Adrenal gland (tissue), 5 donors: ENCODE results near the gene ATP8B3.

Experiments used
- CTCF ChIP-seq, 6 experiments: fragments of 450-650 bp in 4 of 6; fragments of 200-600 bp in 2 of 6; sonication (generic) in 1 of 6; IDR thresholded peaks; 1 replicate in 5 of 6; 2 replicates in 1 of 6; pipeline versions ENCODE4 v1.5.1 to v1.8.0; 2016 to 2021; ENCODE audit warnings: antibody characterized with exemption in 6 of 6, mild to moderate bottlenecking in 2 of 6, moderate library complexity in 1 of 6
- POLR2A ChIP-seq, 2 donors: fragments of 450-650 bp; IDR thresholded peaks; one replicate each; pipeline ENCODE4 v1.6.1; 2017; ENCODE audit warnings: antibody characterized with exemption in 2 of 2, mild to moderate bottlenecking in 2 of 2, moderate library complexity in 1 of 2
- donor health status: DM: no; HTN: no; CAD: no.

DNA sequence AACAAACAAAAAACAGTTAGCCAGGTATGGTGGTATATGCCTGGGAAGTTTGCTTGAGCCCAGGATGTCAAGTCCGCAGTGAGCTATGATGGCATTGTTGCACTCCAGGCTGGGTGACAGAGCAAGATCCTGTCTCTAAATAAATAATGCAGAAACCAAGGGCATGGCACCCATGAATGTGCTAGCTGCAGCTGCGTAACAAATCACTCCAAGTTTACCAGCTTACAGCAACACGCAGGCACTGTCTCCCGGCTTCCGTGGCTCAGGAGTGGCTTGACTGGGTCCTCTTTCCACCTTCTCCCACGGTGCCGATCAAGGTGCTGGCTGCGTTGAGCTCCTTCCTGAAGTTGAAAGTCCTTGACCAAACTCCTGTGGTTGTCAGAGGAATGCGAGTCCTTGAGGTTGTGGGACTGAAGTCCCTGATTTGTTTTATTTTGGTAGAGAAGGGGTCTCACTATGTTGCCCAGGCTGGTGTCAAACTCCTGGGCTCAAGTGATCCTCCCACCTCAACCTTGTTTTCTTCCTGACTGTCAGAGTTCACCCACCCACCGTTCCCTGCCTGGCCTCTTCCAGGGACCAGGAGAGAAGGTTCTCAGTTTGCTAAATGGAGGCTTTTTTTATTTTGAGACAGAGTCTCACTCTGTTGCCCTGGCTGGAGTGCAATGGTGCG lies 72.0 kb downstream of the ATP8B3 start:
- no peak for TF ChIP-seq CTCF (IDR thresholded peaks at IDR 0.05)
- no peak for TF ChIP-seq POLR2A (IDR thresholded peaks at IDR 0.05)
